Epidermal melanocyte (primary cell): ENCODE measurements around the gene DCAF10.
"Not testable (repeated sequence)": the region's sequence is repeated elsewhere in the genome, so short reads cannot be mapped to it uniquely, and the experiment has no call there.

Experiments
- DNase-seq: peaks from one replicate; pipeline ENCODE4 v3.0.0; 2011; ENCODE audit warnings: low spot score; ENCODE audit not compliant: insufficient read length

DCAF10 gene

GRCh38 chr9:37862530-37862929 lies 61.9 kb downstream of the DCAF10 start:
- no peak for DNase-seq

DNA sequence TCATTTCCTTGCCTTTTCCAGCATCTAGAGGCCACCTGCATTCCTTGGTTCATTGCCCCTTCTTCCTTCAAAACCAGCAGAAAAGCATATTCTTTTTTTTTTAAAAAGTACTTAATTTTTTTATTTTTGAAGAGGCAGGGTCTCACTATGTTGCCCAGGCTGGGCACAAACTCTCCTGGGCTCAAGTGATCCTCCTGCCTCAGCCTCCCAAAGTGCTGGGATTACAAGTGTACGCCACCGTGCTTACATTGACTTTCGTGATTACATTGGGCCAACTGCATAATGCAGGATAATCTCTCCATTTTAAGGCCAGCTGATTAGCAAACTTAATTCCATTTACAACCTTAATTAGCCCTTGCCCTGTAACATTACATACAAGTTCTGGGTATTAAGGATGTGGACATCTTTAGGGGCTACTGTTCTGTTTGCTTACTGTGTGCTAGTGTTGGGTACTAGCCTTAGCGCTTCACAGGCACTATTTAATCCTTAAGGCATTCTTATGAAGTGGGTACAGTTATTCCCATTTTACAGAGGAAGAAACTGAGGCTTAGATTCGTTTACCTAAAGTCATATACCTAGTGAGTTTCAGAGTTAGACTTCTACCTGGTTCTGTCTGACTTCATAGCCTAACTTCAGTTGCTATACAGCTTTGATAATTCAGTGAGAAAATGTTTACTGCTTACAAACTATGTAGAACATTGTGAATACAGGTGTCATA lies 69.6 kb downstream of the DCAF10 start:
- DNase-seq, result no peak

DNA sequence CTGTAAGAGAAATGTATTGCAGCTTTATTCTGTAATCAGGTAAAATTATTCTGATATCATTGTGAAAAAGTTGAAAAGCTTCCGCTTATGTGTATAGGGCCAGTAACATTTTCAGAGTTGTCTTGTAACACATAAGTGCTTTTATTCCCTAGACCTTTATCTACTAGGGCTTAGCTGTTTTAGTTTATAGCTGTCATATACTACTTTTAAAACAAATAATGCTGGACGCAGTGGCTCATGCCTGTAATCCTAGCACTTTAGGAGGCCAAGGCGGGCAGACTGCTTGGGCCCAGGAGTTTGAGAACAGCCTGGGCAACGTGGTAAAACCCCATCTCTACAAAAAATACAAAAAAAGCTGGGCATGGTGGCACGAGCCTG lies 70.2 kb downstream of the DCAF10 start:
- no peak for DNase-seq

DNA sequence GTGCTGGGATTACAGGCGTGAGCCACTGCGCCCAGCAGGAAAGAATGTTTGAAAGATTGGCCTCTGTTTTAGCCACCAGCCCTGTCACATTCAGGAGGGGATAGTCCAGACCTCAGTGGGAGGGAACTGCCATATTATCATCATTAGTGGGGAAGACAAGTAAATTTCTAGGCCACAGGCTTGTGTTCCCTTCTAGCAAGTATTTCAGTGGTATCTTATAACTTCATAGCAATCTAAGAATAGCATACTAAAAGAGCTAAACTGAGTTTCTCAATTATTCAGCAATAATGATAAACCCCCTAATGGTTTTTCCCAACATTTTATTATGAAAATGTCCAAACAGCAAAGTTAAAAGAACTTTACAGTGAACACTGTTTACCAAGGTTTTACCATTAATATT lies 73.4 kb downstream of the DCAF10 start:
- DNase-seq, result no peak

DNA sequence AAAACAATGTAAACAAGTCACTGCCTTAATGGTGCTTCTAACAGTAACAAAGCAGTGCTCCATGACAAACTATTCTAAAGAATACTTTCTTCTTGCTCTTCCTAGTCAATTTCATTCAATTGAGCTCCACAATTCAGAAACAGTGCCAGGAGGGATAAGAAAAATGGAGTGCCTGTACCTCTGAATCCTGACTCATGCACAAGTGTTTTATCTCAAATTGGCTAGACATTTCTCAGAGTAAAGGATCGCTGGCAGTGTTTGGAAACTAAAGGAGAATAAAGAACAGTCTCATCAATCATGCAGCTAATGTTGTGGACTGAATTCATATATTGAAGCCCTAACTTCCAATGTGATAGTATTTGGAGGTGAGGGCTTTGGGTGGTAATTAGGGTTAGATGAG lies 75.8 kb downstream of the DCAF10 start:
- DNase-seq, result no peak

DNA sequence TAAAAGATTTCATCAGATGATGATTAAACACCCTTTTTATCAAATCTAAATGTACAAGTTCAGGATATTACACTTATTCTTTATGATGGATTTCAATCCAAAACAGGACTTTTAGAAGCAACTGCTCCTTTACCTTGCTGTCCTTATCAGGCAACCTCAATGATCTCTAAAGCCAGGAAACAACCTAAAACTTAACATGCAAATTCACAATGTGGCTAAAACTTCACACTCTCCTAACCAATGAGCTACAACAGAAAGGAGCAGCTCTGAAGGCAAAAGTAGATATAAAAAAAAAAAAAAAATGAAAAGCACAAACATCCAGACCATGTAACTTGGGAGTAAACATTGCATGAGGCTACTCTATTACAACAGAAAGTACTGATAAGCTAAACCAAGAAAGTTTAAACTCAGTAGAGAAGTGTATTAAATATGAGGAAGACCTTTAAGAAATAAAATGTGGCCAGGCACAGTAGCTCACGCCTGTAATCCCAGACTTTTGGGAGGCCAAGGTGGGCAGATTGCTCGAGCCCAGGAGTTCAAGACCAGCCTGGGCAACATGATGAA lies 80.4 kb downstream of the DCAF10 start:
- DNase-seq, result no peak

- DNase-seq, result not testable (repeated sequence)
Observed at GRCh38 chr9:37887977-37888583, 87.5 kb downstream of the DCAF10 start.

DNA sequence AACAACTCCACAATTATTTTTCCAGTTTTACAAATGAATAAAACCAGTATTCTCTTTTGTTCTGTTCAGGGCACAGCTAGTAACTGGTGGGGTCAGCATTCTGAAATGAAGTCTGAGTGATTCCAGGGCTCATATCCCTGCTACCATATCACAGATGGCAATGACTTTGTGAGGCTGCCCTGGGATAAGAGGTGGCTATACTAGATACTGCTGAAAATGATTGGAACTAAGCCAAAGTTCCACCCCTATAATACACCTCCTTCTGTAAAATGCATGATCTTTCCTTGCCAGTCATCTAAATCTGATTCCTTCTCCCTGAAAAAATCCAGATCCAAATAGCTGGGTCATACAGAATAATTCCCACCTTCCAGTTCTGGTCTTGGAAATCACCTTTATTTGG lies 88.9 kb downstream of the DCAF10 start:
- no peak for DNase-seq

- not testable (repeated sequence) for DNase-seq
Observed at GRCh38 chr9:37891042-37891441, 90.4 kb downstream of the DCAF10 start.

DNA sequence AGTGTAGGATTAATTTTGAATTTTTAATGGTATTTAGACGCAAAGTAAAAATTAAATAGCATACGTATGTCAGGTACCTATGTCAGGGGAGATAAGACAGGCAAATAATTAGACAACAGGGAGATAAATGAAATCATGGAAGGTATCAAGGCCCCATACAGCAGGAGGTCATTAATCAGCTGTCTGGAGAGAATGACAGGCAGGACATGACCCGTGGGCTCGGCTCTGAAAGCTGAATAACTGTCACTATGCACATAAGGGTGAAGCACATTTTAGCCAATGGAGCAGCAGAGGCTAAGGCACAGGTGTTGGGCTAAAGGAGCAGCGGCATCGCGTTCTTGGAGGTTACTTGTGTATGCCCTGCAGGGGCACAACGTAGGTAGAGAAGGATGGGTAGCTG lies 91.5 kb downstream of the DCAF10 start:
- no peak for DNase-seq

DNA sequence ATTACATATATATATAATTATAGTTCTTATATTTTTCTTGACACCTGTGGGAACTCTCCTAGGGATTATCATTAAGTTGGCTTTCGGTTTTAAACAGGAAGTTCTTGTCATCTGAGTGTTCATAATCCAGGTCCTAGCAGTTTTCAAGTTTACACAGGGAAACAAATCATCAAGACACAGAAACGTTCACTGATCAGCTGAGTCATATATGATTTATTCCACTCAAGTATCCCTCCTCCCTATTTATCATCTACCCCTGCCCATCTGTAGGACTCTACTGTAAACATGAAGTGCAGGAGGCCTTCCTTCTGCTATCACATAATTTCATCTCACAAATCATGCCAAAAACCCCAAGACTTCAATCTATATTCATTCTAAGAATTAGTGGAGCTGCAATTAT lies 97.1 kb downstream of the DCAF10 start:
- no peak for DNase-seq

- DNase-seq, result no peak
Observed at GRCh38 chr9:37899041-37899440, 98.4 kb downstream of the DCAF10 start.

GRCh38 chr9:37902131-37902530 lies 101.5 kb downstream of the DCAF10 start:
- no peak for DNase-seq

DNA sequence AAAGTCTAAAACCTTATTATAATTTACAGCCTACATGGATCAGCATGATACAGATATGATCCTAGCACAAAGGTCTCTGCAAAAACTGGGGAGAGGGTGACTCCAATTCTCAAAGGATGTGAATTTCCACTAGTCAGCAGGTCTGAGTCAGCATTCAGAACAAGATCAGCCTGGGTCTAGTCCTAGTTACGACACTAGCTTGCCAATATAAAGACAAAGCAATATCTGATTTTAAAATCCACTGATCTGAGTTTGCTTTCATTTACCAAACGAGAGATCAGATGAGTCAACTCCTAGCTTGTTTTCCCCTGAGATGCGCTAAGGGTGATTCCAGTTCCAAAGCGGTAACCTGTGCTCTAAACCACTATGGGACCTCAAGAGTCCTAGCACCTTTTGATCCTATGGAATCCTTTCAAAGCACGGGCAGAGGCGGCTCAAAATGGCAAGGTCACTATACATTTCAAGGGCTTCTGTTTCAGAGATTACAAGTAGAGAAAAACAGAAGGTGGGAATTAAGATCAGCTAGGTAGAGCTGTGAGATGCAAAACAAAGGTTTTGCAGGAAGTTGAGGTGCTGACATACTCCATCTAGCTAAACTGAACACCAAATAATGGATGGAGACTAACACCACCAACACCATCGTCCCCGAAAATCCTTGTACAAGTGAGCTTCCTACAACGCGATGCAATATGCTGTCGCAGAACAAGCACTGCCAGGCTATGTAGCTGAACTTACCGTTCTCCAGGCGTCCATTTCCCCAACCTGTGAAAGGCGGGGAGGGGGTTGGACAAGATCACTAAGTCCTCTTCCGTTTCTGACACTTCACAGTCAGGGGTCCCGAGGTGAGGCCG lies 102.4 kb downstream of the DCAF10 start:
- DNase-seq, result no peak

DNA sequence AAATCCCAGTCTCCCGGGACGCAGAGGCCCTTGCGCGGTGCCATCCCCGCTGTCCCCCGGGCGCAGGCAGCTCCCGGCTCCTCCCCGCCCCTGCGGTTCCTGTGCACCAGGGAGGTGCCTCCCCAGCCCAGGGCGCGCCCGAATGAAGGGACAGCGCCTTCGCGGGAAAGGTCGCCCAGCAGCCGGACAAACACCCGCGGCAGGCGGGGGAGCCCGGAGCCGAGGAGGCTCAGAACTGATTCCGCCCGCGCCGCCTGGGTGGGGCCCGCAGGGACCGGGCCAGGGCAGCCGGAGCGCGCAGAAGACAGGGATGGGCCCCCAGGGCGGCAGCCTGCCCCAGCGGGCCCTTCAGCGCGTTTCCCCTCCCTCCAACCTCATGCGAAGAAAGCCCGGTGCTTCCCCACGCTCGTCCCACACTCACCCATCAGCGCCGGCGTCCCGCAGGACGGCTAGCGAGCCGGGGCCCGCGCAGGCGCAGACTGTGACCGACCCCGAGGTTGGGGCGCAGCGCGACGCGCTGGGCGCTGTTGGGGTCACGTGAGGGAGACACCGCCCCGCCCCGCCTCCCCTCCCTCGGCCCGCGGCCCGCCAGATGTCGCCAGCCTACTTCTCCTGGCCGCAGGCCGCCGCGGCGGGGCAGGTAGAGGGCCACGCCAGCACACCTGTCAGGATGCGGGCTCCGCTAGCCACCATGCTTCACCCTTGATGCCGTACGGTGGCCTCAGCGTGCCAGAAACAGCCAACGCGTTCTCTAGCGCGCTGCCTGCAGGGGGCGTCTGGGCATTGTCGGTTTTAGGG lies 103.2 kb downstream of the DCAF10 start, which contains the start of gene SLC25A51:
Gene SLC25A51 (minus strand): TSS at position 481 of the 798 bp plus-strand sequence. CDS start 15,577 bp downstream, outside the sequence.
- peak; percentile 96 for DNase-seq

- DNase-seq, result no peak
Observed at GRCh38 chr9:37904445-37905130, 104.0 kb downstream of the DCAF10 start.

DNA sequence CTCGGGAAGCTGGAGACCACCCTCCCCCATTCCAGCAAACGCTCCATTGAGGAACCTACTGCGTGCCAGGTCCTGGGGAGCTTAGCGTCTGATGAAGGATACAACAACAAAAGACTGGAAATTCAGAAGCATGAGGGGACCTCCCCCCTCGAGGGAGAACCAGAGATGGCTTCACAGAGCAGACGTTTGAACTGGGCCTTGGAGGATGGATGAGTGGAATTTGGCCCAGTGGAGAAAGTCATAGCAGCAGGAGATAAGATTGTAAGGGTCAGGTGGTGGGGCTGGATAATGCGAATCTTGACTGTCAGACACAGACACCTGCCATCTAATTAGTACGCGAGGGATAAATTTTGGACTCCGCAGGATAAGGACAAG lies 104.5 kb downstream of the DCAF10 start:
- no peak for DNase-seq

- no peak for DNase-seq
Observed at GRCh38 chr9:37905776-37906175, 105.2 kb downstream of the DCAF10 start.

DNA sequence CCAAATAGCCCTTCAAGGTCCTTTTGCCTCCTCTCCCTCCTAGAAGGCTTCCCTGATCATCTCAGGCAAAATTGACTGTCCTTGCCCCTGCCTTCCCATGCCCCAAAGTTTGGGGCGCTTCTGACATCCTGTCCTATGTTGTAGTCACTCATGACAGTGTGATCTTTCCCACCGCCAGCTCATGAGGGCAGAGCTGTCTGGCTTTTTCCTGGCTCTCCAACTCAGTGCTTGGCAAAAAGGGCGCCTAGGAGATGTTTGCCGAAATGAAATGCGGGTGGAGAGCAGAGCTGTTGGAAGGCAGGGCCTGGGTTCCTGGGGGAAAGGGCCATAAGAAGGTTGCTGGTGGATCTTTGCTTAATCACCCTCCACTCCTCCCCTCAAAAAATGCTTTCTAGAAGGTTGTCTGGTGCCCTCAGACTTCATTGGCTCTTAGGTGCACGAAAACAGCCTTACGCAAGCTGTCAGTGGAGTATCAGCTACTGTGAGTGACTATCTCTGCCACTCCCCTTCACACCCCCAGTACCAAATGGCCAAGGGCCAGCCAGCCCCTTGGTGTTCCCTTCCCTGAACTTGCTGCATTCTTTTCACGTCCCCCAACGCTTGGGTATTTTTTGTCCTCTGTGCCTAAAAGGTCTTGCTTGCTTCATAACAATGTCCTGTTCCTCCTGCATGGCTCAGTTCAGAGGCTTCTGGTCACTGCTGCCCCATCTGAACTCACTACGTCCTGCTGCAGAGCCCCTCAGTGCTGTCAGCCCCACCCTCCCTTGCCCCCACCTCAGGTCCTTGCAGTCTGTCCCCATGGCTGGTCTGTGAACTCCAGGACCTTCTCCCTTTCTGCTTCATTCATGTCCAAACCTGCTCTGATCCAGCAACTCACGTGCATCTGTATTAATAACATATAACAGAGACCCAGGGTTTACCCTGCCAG lies 106.0 kb downstream of the DCAF10 start:
- no peak for DNase-seq
